Mesenchymal stem cell (in vitro differentiated cells and primary cell): ENCODE data around the gene ATP6V0C.

Source experiments
- DNase-seq: peaks from one replicate; pipeline ENCODE4 v3.0.0-alpha.2; 2013
- H2AFZ ChIP-seq: one replicate; pipeline ENCODE4 v1.6.1; 2013; ENCODE audit warnings: low read depth, mild to moderate bottlenecking, control low read depth, inconsistent platforms, low read length, moderate library complexity
- H2AK5ac ChIP-seq: 2 replicates; pipeline ENCODE4 v1.6.1; 2013; ENCODE audit warnings: low read length, moderate library complexity, mild to moderate bottlenecking, inconsistent platforms; ENCODE audit not compliant: severe bottlenecking
- H2BK120ac ChIP-seq: one replicate; pipeline ENCODE4 v1.6.1; 2013; ENCODE audit warnings: low read depth, mild to moderate bottlenecking, inconsistent platforms, low read length, moderate library complexity
- H2BK12ac ChIP-seq, 2 experiments: one replicate each; pipeline ENCODE4 v1.6.1; 2013; ENCODE audit warnings: inconsistent platforms in 2 of 2, low read length in 2 of 2, mild to moderate bottlenecking in 2 of 2, moderate library complexity in 2 of 2, control low read depth in 1 of 2
- H2BK15ac ChIP-seq: one replicate; pipeline ENCODE4 v1.6.1; 2013; ENCODE audit warnings: mild to moderate bottlenecking, low read depth, inconsistent platforms; ENCODE audit not compliant: poor library complexity, severe bottlenecking
- H2BK5ac ChIP-seq: 2 replicates; pipeline ENCODE4 v1.6.1; 2013; ENCODE audit warnings: low read depth, mild to moderate bottlenecking, low read length, control low read depth, inconsistent platforms; ENCODE audit not compliant: poor library complexity, severe bottlenecking
- H3K14ac ChIP-seq, 2 experiments: one replicate each; pipeline ENCODE4 v1.6.1; 2013; ENCODE audit warnings: inconsistent platforms in 2 of 2, low read length in 2 of 2, control low read depth in 1 of 2, mild to moderate bottlenecking in 1 of 2, moderate library complexity in 1 of 2
- H3K18ac ChIP-seq, 2 experiments: one replicate each; pipeline ENCODE4 v1.6.1; 2013; ENCODE audit warnings: inconsistent platforms in 2 of 2, low read length in 2 of 2, control low read depth in 1 of 2, low read depth in 1 of 2, mild to moderate bottlenecking in 1 of 2
- H3K23ac ChIP-seq, 2 experiments: one replicate each; pipeline ENCODE4 v1.6.1; 2013; ENCODE audit warnings: inconsistent platforms in 2 of 2, low read length in 2 of 2, mild to moderate bottlenecking in 2 of 2, moderate library complexity in 2 of 2, control low read depth in 1 of 2
- H3K27ac ChIP-seq: 2 replicates; pipeline ENCODE4 v1.5.1; 2013; ENCODE audit warnings: mild to moderate bottlenecking, moderate library complexity, low read length, control low read depth, inconsistent platforms; ENCODE audit not compliant: poor library complexity, severe bottlenecking
- H3K27me3 ChIP-seq, 2 experiments: 2 replicates each; pipeline versions ENCODE4 v1.6.1 to v1.7.0; 2013; ENCODE audit warnings: low read length in 2 of 2, mild to moderate bottlenecking in 2 of 2, moderate library complexity in 2 of 2, control low read depth in 1 of 2, inconsistent platforms in 1 of 2; ENCODE audit not compliant: control insufficient read depth in 1 of 2, insufficient read depth in 1 of 2
- H3K36me3 ChIP-seq, 2 experiments: 2 replicates each; pipeline versions ENCODE4 v1.6.1 to v1.7.0; 2013; ENCODE audit warnings: low read length in 2 of 2, control low read depth in 1 of 2, inconsistent platforms in 1 of 2, low read depth in 1 of 2, mild to moderate bottlenecking in 1 of 2; ENCODE audit not compliant: insufficient read depth in 2 of 2, control insufficient read depth in 1 of 2
- H3K4ac ChIP-seq, 2 experiments: one replicate each; pipeline ENCODE4 v1.6.1; 2013; ENCODE audit warnings: inconsistent platforms in 2 of 2, low read length in 2 of 2, mild to moderate bottlenecking in 2 of 2, moderate library complexity in 2 of 2, control low read depth in 1 of 2, low read depth in 1 of 2
- H3K4me1 ChIP-seq: 2 replicates; pipeline ENCODE4 v1.6.1; 2013; ENCODE audit warnings: low read depth, low read length, control low read depth; ENCODE audit not compliant: control insufficient read depth, insufficient read depth
- H3K4me2 ChIP-seq: 2 replicates; pipeline ENCODE4 v1.6.1; 2013; ENCODE audit warnings: low read length, mild to moderate bottlenecking, inconsistent platforms; ENCODE audit not compliant: poor library complexity, severe bottlenecking
- H3K4me3 ChIP-seq, 2 experiments: 2 replicates each; pipeline versions ENCODE4 v1.5.1 to v1.7.0; 2013; ENCODE audit warnings: low read length in 2 of 2, mild to moderate bottlenecking in 2 of 2, control low read depth in 1 of 2, low read depth in 1 of 2; ENCODE audit not compliant: insufficient read depth in 1 of 2
- H3K79me1 ChIP-seq: replicated peaks from 2 replicates; pipeline ENCODE4 v1.6.1; 2013; ENCODE audit warnings: mild to moderate bottlenecking, control low read depth, low read length, inconsistent platforms; ENCODE audit not compliant: poor library complexity, severe bottlenecking
- H3K9ac ChIP-seq: 2 replicates; pipeline ENCODE4 v1.7.0; 2013; ENCODE audit warnings: mild to moderate bottlenecking, low read length, moderate library complexity
- H3K9me3 ChIP-seq: 2 replicates; pipeline ENCODE4 v1.7.0; 2013; ENCODE audit warnings: mild to moderate bottlenecking, low read length; ENCODE audit not compliant: control insufficient read depth
- H4K8ac ChIP-seq: one replicate; pipeline ENCODE4 v1.6.1; 2013; ENCODE audit warnings: inconsistent platforms, mild to moderate bottlenecking, low read length, moderate library complexity
- H4K91ac ChIP-seq: one replicate; pipeline ENCODE4 v1.6.1; 2013; ENCODE audit warnings: mild to moderate bottlenecking, low read length, inconsistent platforms
- WGBS: methylation state at CpG from one replicate; pipeline ENCODE4 v1.1.7; 2013; ENCODE audit warnings: mixed read lengths; 5-methylcytosine and 5-hydroxymethylcytosine counted together

ATP6V0C gene

DNA sequence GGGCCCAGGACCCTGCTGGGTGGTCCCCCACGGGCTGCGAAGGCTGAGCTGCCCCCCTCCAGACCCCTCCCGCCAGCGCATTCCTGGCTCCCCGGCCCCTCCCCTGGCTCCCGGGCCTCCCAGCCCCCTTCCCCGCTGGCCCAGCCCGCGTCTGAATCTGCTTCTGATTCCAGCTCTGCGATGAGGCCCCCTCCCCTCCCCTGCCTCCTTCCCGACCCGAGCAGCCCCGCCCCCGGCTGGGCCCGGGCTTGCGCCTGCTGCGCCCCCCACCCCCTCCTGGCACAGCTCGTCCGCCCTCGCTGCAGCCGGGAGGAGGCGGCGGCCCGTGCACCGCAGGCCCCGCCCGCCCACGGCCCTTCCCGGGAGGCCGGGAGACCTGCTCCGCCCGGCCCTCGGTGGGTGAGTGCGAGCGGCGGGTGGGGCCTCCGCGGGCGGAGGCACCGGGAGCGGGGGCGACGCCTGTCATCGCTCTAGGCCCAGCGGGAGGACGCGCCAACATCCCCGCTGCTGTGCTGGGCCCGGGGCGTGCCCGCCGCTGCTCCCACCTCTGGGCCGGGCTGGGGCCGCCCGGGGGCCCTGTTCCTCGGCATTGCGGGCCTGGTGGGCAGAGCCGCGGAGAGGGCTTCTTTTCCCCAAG, 42.6 kb upstream of the ATP6V0C start, which contains the start of gene NTN3:
Gene NTN3, plus strand, starts transcription at position 282 of the 637 bp plus-strand sequence. CDS start 405 bp downstream, outside the sequence.
- DNase-seq, result no peak
- Histone ChIP-seq H4K8ac (peak within 1 kb of the TSS; percentile 72), H3K27ac (no peak within 1 kb of the TSS), H3K4me3 (peak within 1 kb of the TSS in 1 of 2 experiments; percentile 46), H2BK12ac (peak within 1 kb of the TSS in 1 of 2 experiments; percentile 67), H3K4me1 (peaks cover 68% of the 10 kb centered on the region), H3K9me3 (no peaks in the 10 kb centered on the region), H3K4ac (peak within 1 kb of the TSS in 1 of 2 experiments; percentile 81), H3K4me2 (peak within 1 kb of the TSS; percentile 82), H3K79me1 (peaks cover 2% of the 10 kb centered on the region), H3K36me3 (peaks cover 0 to 6% of the 10 kb centered on the region in 2 experiments), H2AFZ (no peak within 1 kb of the TSS), H4K91ac (peak within 1 kb of the TSS; percentile 84), H3K9ac (no peak within 1 kb of the TSS), H3K27me3 (peaks cover 23 to 36% of the 10 kb centered on the region in 2 experiments), H2BK15ac (peak within 1 kb of the TSS; percentile 35), H3K14ac (no peak within 1 kb of the TSS), H2BK120ac (no peak within 1 kb of the TSS), H3K18ac (peak within 1 kb of the TSS in 1 of 2 experiments; percentile 74), H3K23ac (no peak within 1 kb of the TSS), H2AK5ac (no peak within 1 kb of the TSS), H2BK5ac (no peak within 1 kb of the TSS)
- WGBS, result 2% methylated on average over 40 of the region's 59 CpGs

DNA sequence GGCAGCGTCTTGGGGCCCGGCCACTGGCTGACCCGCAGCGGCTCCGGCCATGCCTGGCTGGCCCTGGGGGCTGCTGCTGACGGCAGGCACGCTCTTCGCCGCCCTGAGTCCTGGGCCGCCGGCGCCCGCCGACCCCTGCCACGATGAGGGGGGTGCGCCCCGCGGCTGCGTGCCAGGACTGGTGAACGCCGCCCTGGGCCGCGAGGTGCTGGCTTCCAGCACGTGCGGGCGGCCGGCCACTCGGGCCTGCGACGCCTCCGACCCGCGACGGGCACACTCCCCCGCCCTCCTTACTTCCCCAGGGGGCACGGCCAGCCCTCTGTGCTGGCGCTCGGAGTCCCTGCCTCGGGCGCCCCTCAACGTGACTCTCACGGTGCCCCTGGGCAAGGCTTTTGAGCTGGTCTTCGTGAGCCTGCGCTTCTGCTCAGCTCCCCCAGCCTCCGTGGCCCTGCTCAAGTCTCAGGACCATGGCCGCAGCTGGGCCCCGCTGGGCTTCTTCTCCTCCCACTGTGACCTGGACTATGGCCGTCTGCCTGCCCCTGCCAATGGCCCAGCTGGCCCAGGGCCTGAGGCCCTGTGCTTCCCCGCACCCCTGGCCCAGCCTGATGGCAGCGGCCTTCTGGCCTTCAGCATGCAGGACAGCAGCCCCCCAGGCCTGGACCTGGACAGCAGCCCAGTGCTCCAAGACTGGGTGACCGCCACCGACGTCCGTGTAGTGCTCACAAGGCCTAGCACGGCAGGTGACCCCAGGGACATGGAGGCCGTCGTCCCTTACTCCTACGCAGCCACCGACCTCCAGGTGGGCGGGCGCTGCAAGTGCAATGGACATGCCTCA, 41.9 kb upstream of the ATP6V0C start:
- H2BK15ac ChIP-seq, result peak overlapping the region; percentile 35
- 43% methylated on average over 61 of the region's 61 CpGs for WGBS
- peak overlapping the region; percentile 82 for H3K4me2 ChIP-seq
- H3K36me3 ChIP-seq, result peaks cover 0 to 6% of the 10 kb centered on the region in 2 experiments
- peaks cover 68% of the 10 kb centered on the region for H3K4me1 ChIP-seq
- peak overlapping the region; percentile 72 for H4K8ac ChIP-seq
- H2BK120ac ChIP-seq, result no peak overlapping the region
- H3K27me3 ChIP-seq, result peaks cover 23 to 36% of the 10 kb centered on the region in 2 experiments
- peak overlapping the region in 1 of 2 experiments; percentile 67 for H2BK12ac ChIP-seq
- no peak overlapping the region for H3K14ac ChIP-seq
- peaks cover 2% of the 10 kb centered on the region for H3K79me1 ChIP-seq
- H3K9me3 ChIP-seq, result no peaks in the 10 kb centered on the region
- H2BK5ac ChIP-seq, result no peak overlapping the region
- peak overlapping the region; percentile 84 for H4K91ac ChIP-seq
- peak overlapping the region in 1 of 2 experiments; percentile 81 for H3K4ac ChIP-seq
- no peak overlapping the region for H3K23ac ChIP-seq
- DNase-seq, result no peak
- H3K9ac ChIP-seq, result no peak overlapping the region
- no peak overlapping the region for H2AK5ac ChIP-seq
- peak overlapping the region in 1 of 2 experiments; percentile 46 for H3K4me3 ChIP-seq
- no peak overlapping the region for H2AFZ ChIP-seq
- no peak overlapping the region for H3K27ac ChIP-seq
- peak overlapping the region in 1 of 2 experiments; percentile 74 for H3K18ac ChIP-seq

DNA sequence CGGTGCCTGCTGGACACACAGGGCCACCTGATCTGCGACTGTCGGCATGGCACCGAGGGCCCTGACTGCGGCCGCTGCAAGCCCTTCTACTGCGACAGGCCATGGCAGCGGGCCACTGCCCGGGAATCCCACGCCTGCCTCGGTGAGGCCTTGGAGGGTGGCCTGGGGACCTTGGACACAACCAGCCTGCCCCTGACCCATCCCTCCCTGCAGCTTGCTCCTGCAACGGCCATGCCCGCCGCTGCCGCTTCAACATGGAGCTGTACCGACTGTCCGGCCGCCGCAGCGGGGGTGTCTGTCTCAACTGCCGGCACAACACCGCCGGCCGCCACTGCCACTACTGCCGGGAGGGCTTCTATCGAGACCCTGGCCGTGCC, 41.3 kb upstream of the ATP6V0C start:
- Histone ChIP-seq H3K4me3 (no peak overlapping the region), H3K36me3 (peaks cover 0 to 6% of the 10 kb centered on the region in 2 experiments), H3K4ac (no peak overlapping the region), H3K27me3 (peaks cover 23 to 36% of the 10 kb centered on the region in 2 experiments), H3K27ac (no peak overlapping the region), H2BK12ac (no peak overlapping the region), H3K18ac (peak overlapping the region in 1 of 2 experiments; percentile 18), H3K4me1 (peaks cover 65% of the 10 kb centered on the region), H3K4me2 (no peak overlapping the region), H2AK5ac (no peak overlapping the region), H4K8ac (no peak overlapping the region), H3K14ac (no peak overlapping the region), H4K91ac (no peak overlapping the region), H2BK5ac (no peak overlapping the region), H2BK15ac (no peak overlapping the region), H3K23ac (no peak overlapping the region), H2AFZ (no peak overlapping the region), H3K79me1 (peaks cover 4% of the 10 kb centered on the region), H2BK120ac (no peak overlapping the region), H3K9ac (no peak overlapping the region), H3K9me3 (no peaks in the 10 kb centered on the region)
- no peak for DNase-seq
- WGBS, result 95% methylated on average over 27 of the region's 27 CpGs

DNA sequence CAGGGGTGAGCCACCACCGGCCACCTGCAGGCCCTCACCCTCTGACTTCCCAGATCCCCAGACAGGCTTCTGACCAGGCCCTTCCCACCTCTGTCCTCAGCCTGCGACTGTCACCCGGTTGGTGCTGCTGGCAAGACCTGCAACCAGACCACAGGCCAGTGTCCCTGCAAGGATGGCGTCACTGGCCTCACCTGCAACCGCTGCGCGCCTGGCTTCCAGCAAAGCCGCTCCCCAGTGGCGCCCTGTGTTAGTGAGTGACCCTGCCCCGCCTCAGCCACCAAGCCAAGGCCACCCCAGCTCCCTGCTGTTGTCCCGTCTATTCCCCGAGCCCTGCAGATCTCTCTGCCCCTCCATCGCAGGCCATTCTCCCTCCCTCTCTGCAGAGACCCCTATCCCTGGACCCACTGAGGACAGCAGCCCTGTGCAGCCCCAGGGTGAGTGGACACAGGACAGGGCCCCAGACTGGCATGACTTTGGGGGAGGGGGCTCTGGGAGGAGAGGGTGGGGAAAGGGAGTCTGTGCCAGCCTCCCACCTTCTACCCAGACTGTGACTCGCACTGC, 40.8 kb upstream of the ATP6V0C start:
- no peak overlapping the region for H4K8ac ChIP-seq
- WGBS, result 92% methylated on average over 14 of the region's 14 CpGs

More for the DNA sequence above, 40.8 kb upstream of the ATP6V0C start:
- H3K27me3 ChIP-seq, result peaks cover 23 to 36% of the 10 kb centered on the region in 2 experiments
- H2BK120ac ChIP-seq, result no peak overlapping the region
- H4K91ac ChIP-seq, result no peak overlapping the region
- H3K4me1 ChIP-seq, result peaks cover 60% of the 10 kb centered on the region
- no peak overlapping the region for H2AFZ ChIP-seq
- peaks cover 0 to 6% of the 10 kb centered on the region in 2 experiments for H3K36me3 ChIP-seq
- H2AK5ac ChIP-seq, result no peak overlapping the region
- no peak overlapping the region for H3K18ac ChIP-seq
- H3K9ac ChIP-seq, result no peak overlapping the region
- H2BK12ac ChIP-seq, result no peak overlapping the region
- H2BK15ac ChIP-seq, result no peak overlapping the region
- peak overlapping the region in 1 of 2 experiments; percentile 10 for H3K4me3 ChIP-seq
- no peak overlapping the region for H3K14ac ChIP-seq
- no peak for DNase-seq
- H3K4ac ChIP-seq, result no peak overlapping the region
- no peak overlapping the region for H2BK5ac ChIP-seq
- H3K79me1 ChIP-seq, result peaks cover 9% of the 10 kb centered on the region
- H3K27ac ChIP-seq, result no peak overlapping the region
- H3K9me3 ChIP-seq, result no peaks in the 10 kb centered on the region
- H3K4me2 ChIP-seq, result no peak overlapping the region
- no peak overlapping the region for H3K23ac ChIP-seq
